Measurements from ENCODE around the gene PRAMEF2.
"Not testable (repeated sequence)": the region's sequence is repeated elsewhere in the genome, so short reads cannot be mapped to it uniquely, and the experiment has no call there.

Gene PRAMEF2

GRCh38 chr1:12856786-12857185 lies at the start of gene PRAMEF2:
PRAMEF2 (plus strand) TSS chr1:12857086; CDS start chr1:12859010, 1,924 bp downstream.
- H3K9me3 ChIP-seq; intact Hi-C loops (cut with DNase I; ENCODE audit: low total_unique reads); H3K27me3 ChIP-seq; H3K27ac ChIP-seq; DNase-seq; H3K36me3 ChIP-seq; H3K4me3 ChIP-seq; H3K4me1 ChIP-seq: not testable (repeated sequence)

GRCh38 chr1:12809933-12810332 lies 47.0 kb upstream of the PRAMEF2 start:
- no peaks in the 10 kb centered on the region for H3K36me3 ChIP-seq
- H3K27me3 ChIP-seq, result peaks cover 0 to 8% of the 10 kb centered on the region in 2 donors
- TF ChIP-seq CTCF (IDR thresholded peaks at IDR 0.05), result no peak
- H3K27ac ChIP-seq, result no peak overlapping the region
- H3K4me3 ChIP-seq, result no peak overlapping the region
- H3K4me1 ChIP-seq, result no peaks in the 10 kb centered on the region
- peaks cover 0 to 7% (median 3%) of the 10 kb centered on the region in 3 donors for H3K9me3 ChIP-seq
- DNase-seq, result no peak
- intact Hi-C loops (cut with DNase I; ENCODE audit: low total_unique reads), result no loop called here

GRCh38 chr1:12810691-12811408 lies 46.0 kb upstream of the PRAMEF2 start:
- Histone ChIP-seq H3K9me3 (no peaks in the 10 kb centered on the region), H3K36me3 (no peaks in the 10 kb centered on the region), H3K27ac (no peak overlapping the region), H3K4me3 (no peak overlapping the region), H3K27me3 (peaks cover 0 to 8% of the 10 kb centered on the region in 2 donors), H3K4me1 (no peaks in the 10 kb centered on the region)
- intact Hi-C loops (cut with DNase I; ENCODE audit: low total_unique reads), result no loop called here
- TF ChIP-seq CTCF (IDR thresholded peaks at IDR 0.05), result no peak
- no peak for DNase-seq

GRCh38 chr1:12811409-12811784 lies 45.5 kb upstream of the PRAMEF2 start:
- intact Hi-C loops (cut with DNase I; ENCODE audit: low total_unique reads), result no loop called here
- peaks cover 0 to 8% of the 10 kb centered on the region in 2 donors for H3K27me3 ChIP-seq
- no peaks in the 10 kb centered on the region for H3K4me1 ChIP-seq
- no peak overlapping the region for H3K27ac ChIP-seq
- no peaks in the 10 kb centered on the region for H3K36me3 ChIP-seq
- H3K9me3 ChIP-seq, result no peaks in the 10 kb centered on the region
- no peak for DNase-seq
- no peak overlapping the region for H3K4me3 ChIP-seq
- no peak for TF ChIP-seq CTCF (IDR thresholded peaks at IDR 0.05)

GRCh38 chr1:12819061-12819460 lies 37.8 kb upstream of the PRAMEF2 start:
- DNase-seq; H3K36me3 ChIP-seq; intact Hi-C loops (cut with DNase I; ENCODE audit: low total_unique reads); H3K4me1 ChIP-seq; H3K27me3 ChIP-seq; H3K9me3 ChIP-seq; H3K4me3 ChIP-seq; H3K27ac ChIP-seq: not testable (repeated sequence)

GRCh38 chr1:12831310-12831709 lies 25.6 kb upstream of the PRAMEF2 start, which contains the start of gene PRAMEF11:
PRAMEF11 (minus strand) TSS chr1:12831410; CDS start chr1:12828789, 2,621 bp downstream.
- H3K27me3 ChIP-seq; H3K4me3 ChIP-seq; DNase-seq; intact Hi-C loops (cut with DNase I; ENCODE audit: low total_unique reads); H3K36me3 ChIP-seq; H3K27ac ChIP-seq; H3K4me1 ChIP-seq; H3K9me3 ChIP-seq: not testable (repeated sequence)

GRCh38 chr1:12833251-12833650 lies 23.6 kb upstream of the PRAMEF2 start:
- intact Hi-C loops (cut with DNase I; ENCODE audit: low total_unique reads); H3K27me3 ChIP-seq; H3K9me3 ChIP-seq; DNase-seq; H3K4me1 ChIP-seq; H3K4me3 ChIP-seq; H3K36me3 ChIP-seq; H3K27ac ChIP-seq: not testable (repeated sequence)

- H3K4me1 ChIP-seq; H3K27ac ChIP-seq; H3K9me3 ChIP-seq; H3K4me3 ChIP-seq; DNase-seq; H3K27me3 ChIP-seq; intact Hi-C loops (cut with DNase I; ENCODE audit: low total_unique reads); H3K36me3 ChIP-seq: not testable (repeated sequence)
Measured at GRCh38 chr1:12848620-12849019, 8.3 kb upstream of the PRAMEF2 start, which contains the start of gene HNRNPCL1. HNRNPCL1 (minus strand) TSS chr1:12848720; CDS start chr1:12848289, 431 bp downstream.

All from tibial artery (tissue), 4 donors.